HFF-Myc (cell line): ENCODE measurements around the gene SERPINA3.
"Not testable (repeated sequence)": the region's sequence is repeated elsewhere in the genome, so short reads cannot be mapped to it uniquely, and the experiment has no call there.

Experiments
- DNase-seq: peaks from one replicate; pipeline ENCODE4 v3.0.0-alpha.2; 2011; ENCODE audit warnings: low read depth; ENCODE audit errors: extremely low read depth
- H3K4me3 ChIP-seq: replicated peaks from 2 replicates; pipeline ENCODE4 v1.5.1; 2011; ENCODE audit warnings: low read depth, mild to moderate bottlenecking, control low read depth, low read length
- TF ChIP-seq, protein P1 (sequence below): IDR thresholded peaks from 2 replicates; pipeline ENCODE4 v1.5.1; 2012; ENCODE audit warnings: mild to moderate bottlenecking, low read depth, low read length, control low read depth; ENCODE audit errors: missing control alignments

The SERPINA3 gene

DNA sequence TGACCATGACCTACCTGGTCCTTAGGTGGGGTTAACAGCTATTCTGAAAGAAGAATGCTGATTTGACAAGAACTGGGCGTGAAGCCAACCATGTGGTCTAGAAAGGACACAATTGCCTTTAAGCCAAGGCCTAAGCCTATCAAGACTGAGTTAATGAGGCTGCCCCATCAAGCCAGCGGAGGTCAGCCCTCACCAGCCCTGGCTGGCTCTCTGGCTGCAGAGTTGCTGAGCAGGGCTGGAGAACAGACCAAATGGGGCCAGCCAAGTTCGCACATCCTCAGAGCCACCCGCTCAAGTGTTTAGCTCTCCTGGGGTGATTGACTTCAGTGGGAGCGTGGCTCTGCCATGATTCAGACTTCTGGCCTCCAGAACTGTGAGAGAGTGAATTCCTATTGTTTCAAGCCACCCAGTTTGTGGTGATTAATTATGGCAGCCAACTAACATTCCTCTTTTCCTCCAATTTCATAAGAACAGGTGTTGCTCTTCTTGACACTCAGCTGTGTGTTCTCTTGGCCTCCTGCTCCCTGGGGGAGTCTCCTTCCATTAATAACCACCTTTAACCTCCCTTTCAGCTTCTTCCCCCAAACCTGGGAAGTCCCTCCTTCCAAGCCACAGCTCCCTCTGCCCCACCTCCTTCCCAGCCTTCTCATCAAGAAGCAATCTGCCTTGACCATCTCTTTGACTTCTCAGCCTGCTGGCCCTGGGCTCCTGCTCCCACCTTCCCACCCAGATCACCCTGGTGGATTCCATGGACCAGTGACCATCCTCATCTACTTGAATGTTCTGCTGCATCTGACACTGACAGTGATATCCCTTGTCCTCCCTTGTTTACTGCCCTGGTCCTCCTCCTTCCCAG, 36.2 kb upstream of the SERPINA3 start:
- no peak for DNase-seq
- H3K4me3 ChIP-seq, result no peak overlapping the region
- TF ChIP-seq, protein P1, sequence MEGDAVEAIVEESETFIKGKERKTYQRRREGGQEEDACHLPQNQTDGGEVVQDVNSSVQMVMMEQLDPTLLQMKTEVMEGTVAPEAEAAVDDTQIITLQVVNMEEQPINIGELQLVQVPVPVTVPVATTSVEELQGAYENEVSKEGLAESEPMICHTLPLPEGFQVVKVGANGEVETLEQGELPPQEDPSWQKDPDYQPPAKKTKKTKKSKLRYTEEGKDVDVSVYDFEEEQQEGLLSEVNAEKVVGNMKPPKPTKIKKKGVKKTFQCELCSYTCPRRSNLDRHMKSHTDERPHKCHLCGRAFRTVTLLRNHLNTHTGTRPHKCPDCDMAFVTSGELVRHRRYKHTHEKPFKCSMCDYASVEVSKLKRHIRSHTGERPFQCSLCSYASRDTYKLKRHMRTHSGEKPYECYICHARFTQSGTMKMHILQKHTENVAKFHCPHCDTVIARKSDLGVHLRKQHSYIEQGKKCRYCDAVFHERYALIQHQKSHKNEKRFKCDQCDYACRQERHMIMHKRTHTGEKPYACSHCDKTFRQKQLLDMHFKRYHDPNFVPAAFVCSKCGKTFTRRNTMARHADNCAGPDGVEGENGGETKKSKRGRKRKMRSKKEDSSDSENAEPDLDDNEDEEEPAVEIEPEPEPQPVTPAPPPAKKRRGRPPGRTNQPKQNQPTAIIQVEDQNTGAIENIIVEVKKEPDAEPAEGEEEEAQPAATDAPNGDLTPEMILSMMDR, result no peak

DNA sequence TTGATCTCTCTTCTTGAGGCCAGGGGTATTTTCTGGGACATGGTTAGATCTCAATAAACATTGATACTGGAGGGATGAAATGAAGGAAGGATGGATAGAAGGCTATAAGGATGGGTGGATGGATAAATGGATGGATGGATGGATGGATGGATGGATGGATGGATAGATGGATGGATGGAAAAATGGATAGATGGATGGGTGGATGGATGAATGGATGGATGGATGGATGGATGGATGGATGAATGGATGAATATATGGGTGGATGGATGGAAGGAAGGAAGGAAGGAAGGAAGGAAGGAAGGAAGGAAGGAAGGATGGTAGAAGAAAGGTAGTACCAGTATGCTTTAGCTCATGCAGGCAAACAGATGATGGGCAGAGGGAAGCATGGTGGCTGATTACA, 34.7 kb upstream of the SERPINA3 start:
- DNase-seq, H3K4me3 ChIP-seq: not testable (repeated sequence)

DNA sequence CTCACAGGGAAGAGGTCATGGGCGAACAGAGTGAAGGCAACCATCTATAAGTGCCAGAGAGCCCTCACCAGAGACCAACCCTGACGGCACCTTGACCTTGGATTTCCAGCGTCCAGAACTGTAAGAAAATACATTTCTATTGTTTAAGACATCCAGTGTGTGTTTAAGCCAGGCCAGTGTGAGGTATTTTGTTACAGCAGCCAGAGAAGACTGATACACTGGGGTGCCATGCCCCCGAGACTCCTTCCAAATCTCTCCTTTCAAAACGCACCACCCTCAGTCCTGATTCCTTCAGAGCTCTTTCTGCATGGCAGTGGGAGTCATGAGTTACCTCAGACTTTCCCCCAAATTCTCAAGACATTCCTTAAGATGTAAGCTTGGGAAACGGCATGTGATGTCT, 33.5 kb upstream of the SERPINA3 start:
- H3K4me3 ChIP-seq, result no peak overlapping the region
- no peak for DNase-seq
- TF ChIP-seq, protein P1, result no peak

DNA sequence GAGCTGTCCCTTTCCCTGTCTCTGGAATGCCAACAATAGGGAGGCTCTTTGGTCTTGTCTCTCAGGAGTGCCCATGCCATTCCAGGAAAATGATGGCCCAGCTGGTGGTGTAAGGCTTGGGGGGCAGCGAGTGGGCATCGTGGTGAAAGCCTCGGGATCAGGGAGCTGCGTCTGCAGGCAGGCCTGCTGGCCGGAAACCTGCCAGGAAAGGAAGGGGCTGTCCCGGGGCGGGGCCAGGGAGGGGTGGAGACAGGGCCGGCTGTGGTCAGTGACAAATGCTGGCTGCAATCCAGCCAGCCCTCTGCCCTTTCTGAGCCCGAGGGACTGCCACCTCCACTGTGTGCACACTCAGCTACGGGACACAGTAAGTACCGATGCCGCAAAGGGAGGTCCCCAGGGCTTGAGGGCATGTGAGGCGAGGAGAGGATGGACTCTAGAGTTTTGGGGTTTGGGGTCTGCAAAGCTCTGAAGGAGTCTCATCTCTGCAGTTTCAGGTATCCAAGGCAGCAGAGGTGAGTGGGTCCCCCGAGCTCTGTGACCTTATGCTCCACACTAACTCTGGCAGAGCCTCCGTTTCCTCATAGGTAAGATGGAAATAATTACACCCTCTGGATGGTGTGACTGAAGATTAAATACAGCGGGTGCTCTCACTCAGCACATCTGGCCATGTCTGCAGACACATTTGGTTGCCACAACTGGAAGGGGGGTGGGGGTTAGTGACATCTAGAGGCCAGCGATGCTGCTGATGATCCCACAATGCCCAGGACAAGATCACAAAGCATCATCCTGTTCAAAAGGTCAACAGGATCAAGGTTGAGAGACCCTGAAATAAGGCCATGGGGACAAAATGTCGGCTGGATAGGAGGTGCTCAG, 30.8 kb upstream of the SERPINA3 start, which contains the start of gene SERPINA5:
SERPINA5 (plus strand) TSS at position 300 of the 873 bp plus-strand sequence. CDS start 5,937 bp downstream, outside the sequence.
- H3K4me3 ChIP-seq, result no peak within 1 kb of the TSS
- TF ChIP-seq, protein P1, result no peak
- no peak for DNase-seq

DNA sequence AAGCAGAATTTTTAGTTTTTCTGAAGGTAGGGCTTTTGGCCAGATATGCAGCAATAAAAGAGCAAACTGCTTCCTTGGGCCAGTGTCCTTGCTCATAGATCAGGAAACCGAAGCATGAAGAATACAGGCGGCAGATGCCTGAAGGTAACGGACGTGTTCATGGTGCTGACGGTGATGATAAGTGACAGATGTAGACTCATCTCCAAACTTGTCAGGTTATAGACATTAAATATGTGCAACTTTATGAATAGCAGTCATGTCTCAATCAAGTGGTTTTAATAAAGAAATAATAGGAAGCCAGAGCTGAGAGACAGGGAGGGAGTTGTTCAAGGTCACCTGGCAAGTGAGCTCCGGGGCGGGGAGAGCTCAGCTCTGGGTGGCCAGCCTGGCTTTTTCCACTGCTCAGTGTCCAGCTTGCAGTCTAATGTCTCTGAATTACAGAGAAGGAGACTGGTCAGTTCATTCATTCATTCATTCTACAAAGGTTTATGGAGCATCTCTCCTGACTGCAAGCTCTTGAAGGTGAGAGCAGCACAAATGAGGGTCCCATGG, 29.9 kb upstream of the SERPINA3 start:
- TF ChIP-seq, protein P1, result no peak
- H3K4me3 ChIP-seq, result no peak overlapping the region
- DNase-seq, result no peak

DNA sequence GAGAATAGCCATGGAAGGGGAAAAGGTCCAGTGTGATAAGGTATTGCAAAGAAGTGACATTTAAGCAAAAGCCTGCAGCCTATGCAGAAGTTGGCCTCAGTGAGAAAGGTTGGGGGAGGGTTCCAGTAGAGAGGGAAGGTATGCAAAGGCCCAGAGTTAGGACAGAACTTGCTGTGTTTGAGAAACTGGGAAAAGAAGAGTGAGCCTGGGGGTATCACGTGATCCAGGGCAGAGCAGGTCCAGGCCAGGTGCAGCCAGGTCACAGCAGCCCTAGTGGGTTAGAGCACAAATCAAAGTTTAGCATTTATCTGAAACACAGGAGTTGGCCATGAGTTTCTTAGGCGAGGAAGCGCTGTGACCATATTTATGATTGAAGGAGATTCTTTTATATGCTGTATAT, 29.3 kb upstream of the SERPINA3 start:
- no peak overlapping the region for H3K4me3 ChIP-seq
- TF ChIP-seq, protein P1, result no peak
- DNase-seq, result no peak

DNA sequence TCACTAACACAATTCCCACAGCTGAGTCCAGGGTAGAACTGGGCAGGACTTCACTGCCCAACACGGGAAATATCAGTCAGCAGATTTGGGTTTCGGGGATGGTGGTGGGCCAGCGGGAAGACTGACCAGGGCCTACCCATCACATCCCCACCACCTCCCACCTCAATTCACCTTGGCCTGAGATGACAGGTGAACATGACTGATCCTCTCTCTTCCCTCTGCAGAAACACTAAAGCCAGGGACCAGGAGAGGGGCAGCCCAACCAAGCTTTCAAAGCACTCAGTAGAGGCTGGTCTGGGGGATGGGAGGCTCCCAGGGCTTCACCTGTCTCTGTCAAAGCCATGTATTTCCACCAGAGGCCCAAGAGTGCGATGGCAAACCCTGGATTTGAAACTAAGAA, 28.6 kb upstream of the SERPINA3 start:
- TF ChIP-seq, protein P1, result no peak
- DNase-seq, result no peak
- H3K4me3 ChIP-seq, result no peak overlapping the region
